Mesendoderm (in vitro differentiated cells): ENCODE results near the gene DOK6.

Experiments used
- DNase-seq: peaks from one replicate; pipeline ENCODE4 v3.0.0; 2013
- H2AK5ac ChIP-seq: 2 replicates; pipeline ENCODE4 v1.6.1; 2013; ENCODE audit warnings: low read length, inconsistent platforms
- H2BK120ac ChIP-seq: 2 replicates; pipeline ENCODE4 v1.6.1; 2013; ENCODE audit warnings: low read depth, mild to moderate bottlenecking, low read length, moderate library complexity, mixed read lengths
- H2BK15ac ChIP-seq: replicated peaks from 2 replicates; pipeline ENCODE4 v1.6.1; 2013; ENCODE audit warnings: low read depth, mild to moderate bottlenecking, moderate library complexity
- H2BK5ac ChIP-seq: 2 replicates; pipeline ENCODE4 v1.6.1; 2013; ENCODE audit warnings: low read length, inconsistent platforms
- H3K18ac ChIP-seq: 2 replicates; pipeline ENCODE4 v1.6.1; 2013; ENCODE audit warnings: mild to moderate bottlenecking, low read length, mixed read lengths
- H3K23ac ChIP-seq: one replicate; pipeline ENCODE4 v1.6.1; 2013; ENCODE audit warnings: low read length
- H3K27ac ChIP-seq: 2 replicates; pipeline ENCODE4 v1.5.1; 2013; ENCODE audit warnings: low read depth, mild to moderate bottlenecking, inconsistent platforms, low read length, moderate library complexity
- H3K27me3 ChIP-seq: 2 replicates; pipeline ENCODE4 v1.6.1; 2013; ENCODE audit warnings: low read length, control low read depth, mild to moderate bottlenecking, inconsistent platforms; ENCODE audit not compliant: insufficient read depth, poor library complexity
- H3K36me3 ChIP-seq: 2 replicates; pipeline ENCODE4 v1.6.1; 2013; ENCODE audit warnings: low read length, inconsistent platforms; ENCODE audit not compliant: control insufficient read depth, insufficient read depth
- H3K4ac ChIP-seq: one replicate; pipeline ENCODE4 v1.6.1; 2013; ENCODE audit warnings: low read depth, mild to moderate bottlenecking, low read length, moderate library complexity
- H3K4me1 ChIP-seq: 2 replicates; pipeline ENCODE4 v1.6.1; 2013; ENCODE audit warnings: low read depth, low read length, inconsistent platforms; ENCODE audit not compliant: control insufficient read depth
- H3K4me2 ChIP-seq: 2 replicates; pipeline ENCODE4 v1.6.1; 2013; ENCODE audit warnings: low read length
- H3K4me3 ChIP-seq: 2 replicates; pipeline ENCODE4 v1.5.1; 2013; ENCODE audit warnings: mild to moderate bottlenecking, low read length
- H3K56ac ChIP-seq: one replicate; pipeline ENCODE4 v1.6.1; 2013; ENCODE audit warnings: low read length
- H3K79me1 ChIP-seq: 2 replicates; pipeline ENCODE4 v1.6.1; 2013; ENCODE audit warnings: low read length, inconsistent platforms
- H3K79me2 ChIP-seq: 2 replicates; pipeline ENCODE4 v1.6.1; 2013; ENCODE audit warnings: mild to moderate bottlenecking, low read length; ENCODE audit not compliant: control insufficient read depth, insufficient read depth
- H3K9ac ChIP-seq: 2 replicates; pipeline ENCODE4 v1.6.1; 2013; ENCODE audit warnings: low read length, inconsistent platforms
- H4K5ac ChIP-seq: one replicate; pipeline ENCODE4 v1.6.1; 2013; ENCODE audit warnings: low read length
- H4K8ac ChIP-seq: one replicate; pipeline ENCODE4 v1.6.1; 2013; ENCODE audit warnings: low read depth, mild to moderate bottlenecking, control low read depth, low read length, moderate library complexity
- WGBS: extraction: QIAGEN DNeasy Blood & Tissue Kit; methylation state at CpG from one replicate; pipeline ENCODE4 v1.1.7; 2013; ENCODE audit warnings: low lambda C conversion rate, missing lambda C conversion rate; ENCODE audit not compliant: insufficient coverage; ENCODE audit errors: extremely low coverage; 5-methylcytosine and 5-hydroxymethylcytosine counted together

DOK6 gene

GRCh38 chr18:69795791-69796190 lies 395.1 kb downstream of the DOK6 start:
- no peak overlapping the region for H3K4me3 ChIP-seq
- no peak overlapping the region for H3K4me2 ChIP-seq
- no peaks in the 10 kb centered on the region for H3K27me3 ChIP-seq
- no peak overlapping the region for H3K4ac ChIP-seq
- no peak overlapping the region for H4K8ac ChIP-seq
- H2BK120ac ChIP-seq = no peak overlapping the region
- no peaks in the 10 kb centered on the region for H3K4me1 ChIP-seq
- H3K79me2 ChIP-seq = no peaks in the 10 kb centered on the region
- no peak overlapping the region for H2BK5ac ChIP-seq
- no peak overlapping the region for H4K5ac ChIP-seq
- WGBS = no CpG with 5 or more reads among the region's 5 CpGs
- H2AK5ac ChIP-seq = no peak overlapping the region
- H3K23ac ChIP-seq = no peak overlapping the region
- H3K9ac ChIP-seq = no peak overlapping the region
- H3K79me1 ChIP-seq = no peaks in the 10 kb centered on the region
- no peaks in the 10 kb centered on the region for H3K36me3 ChIP-seq
- no peak overlapping the region for H3K56ac ChIP-seq
- peak; percentile 15 for DNase-seq
- peak overlapping the region; percentile 61 for H3K18ac ChIP-seq
- no peak overlapping the region for H2BK15ac ChIP-seq
- no peak overlapping the region for H3K27ac ChIP-seq

DNA sequence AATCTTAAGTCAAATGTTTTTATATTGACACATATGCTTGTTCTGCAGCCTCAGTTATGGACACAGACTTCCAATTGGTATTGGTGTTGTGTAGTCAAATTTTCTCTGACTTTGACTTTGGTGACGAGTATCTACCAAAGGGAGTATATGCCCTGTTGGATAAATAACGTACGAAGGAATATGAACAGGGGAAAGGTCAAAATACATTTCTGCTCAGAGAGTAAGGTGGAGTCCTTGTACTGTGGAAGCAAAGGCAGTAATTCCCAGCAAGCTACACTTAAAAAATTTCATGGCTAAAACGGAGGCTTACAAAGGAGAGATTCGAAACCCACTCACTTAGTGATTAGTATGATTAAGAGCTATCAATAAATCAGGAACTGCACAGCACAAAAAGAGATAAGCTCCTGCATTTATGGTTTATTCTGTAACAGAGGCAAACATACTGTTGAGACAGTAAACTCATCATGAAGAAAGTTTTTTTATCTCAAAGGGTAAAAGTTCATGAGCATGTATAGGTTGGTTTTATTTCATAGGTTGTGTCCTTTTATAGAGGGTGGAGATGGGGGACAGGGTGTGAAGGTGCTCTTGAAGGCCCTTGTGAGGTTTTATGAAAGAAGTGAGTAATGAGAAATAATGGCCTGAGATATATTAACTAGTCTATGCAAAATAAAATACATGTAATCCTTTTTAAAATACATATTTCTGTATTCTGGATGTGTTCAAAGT lies 404.3 kb downstream of the DOK6 start:
- H4K8ac ChIP-seq = no peak overlapping the region

GRCh38 chr18:69808399-69808798 lies 407.7 kb downstream of the DOK6 start:
- H3K4me3 ChIP-seq = no peak overlapping the region
- H3K79me1 ChIP-seq = no peaks in the 10 kb centered on the region
- WGBS = no CpG with 5 or more reads among the region's 2 CpGs

More for the DNA sequence above, 404.3 kb downstream of the DOK6 start:
- DNase-seq = no peak
- Histone ChIP-seq H3K56ac (no peak overlapping the region), H3K18ac (no peak overlapping the region), H3K27ac (no peak overlapping the region), H3K79me2 (no peaks in the 10 kb centered on the region), H3K4me3 (no peak overlapping the region), H3K4ac (no peak overlapping the region), H2BK5ac (no peak overlapping the region), H3K27me3 (no peaks in the 10 kb centered on the region), H2BK15ac (no peak overlapping the region), H4K5ac (no peak overlapping the region), H3K36me3 (no peaks in the 10 kb centered on the region), H3K79me1 (no peaks in the 10 kb centered on the region), H2BK120ac (no peak overlapping the region), H3K4me1 (no peaks in the 10 kb centered on the region), H2AK5ac (no peak overlapping the region), H3K4me2 (no peak overlapping the region), H3K9ac (no peak overlapping the region), H3K23ac (no peak overlapping the region)
- WGBS = no CpG with 5 or more reads among the region's 5 CpGs

GRCh38 chr18:69813559-69813958 lies 412.9 kb downstream of the DOK6 start:
- DNase-seq = no peak
- Histone ChIP-seq H2AK5ac (no peak overlapping the region), H2BK15ac (no peak overlapping the region), H3K36me3 (no peaks in the 10 kb centered on the region), H3K27ac (no peak overlapping the region), H4K8ac (no peak overlapping the region), H3K4ac (no peak overlapping the region), H3K23ac (no peak overlapping the region), H3K9ac (no peak overlapping the region), H2BK5ac (no peak overlapping the region), H3K4me3 (no peak overlapping the region), H4K5ac (no peak overlapping the region), H3K79me2 (no peaks in the 10 kb centered on the region), H3K79me1 (no peaks in the 10 kb centered on the region), H2BK120ac (no peak overlapping the region), H3K27me3 (no peaks in the 10 kb centered on the region), H3K56ac (no peak overlapping the region), H3K4me2 (no peak overlapping the region), H3K4me1 (peaks cover 1% of the 10 kb centered on the region), H3K18ac (no peak overlapping the region)
- WGBS = no CpG with 5 or more reads among the region's 1 CpG

More at GRCh38 chr18:69808399-69808798, 407.7 kb downstream of the DOK6 start:
- Histone ChIP-seq H2BK120ac (no peak overlapping the region), H3K4me1 (no peaks in the 10 kb centered on the region), H2BK5ac (no peak overlapping the region), H3K9ac (no peak overlapping the region), H3K27me3 (no peaks in the 10 kb centered on the region), H4K8ac (no peak overlapping the region), H3K27ac (no peak overlapping the region), H3K4me2 (no peak overlapping the region), H3K56ac (no peak overlapping the region), H3K36me3 (no peaks in the 10 kb centered on the region), H4K5ac (no peak overlapping the region), H3K79me2 (no peaks in the 10 kb centered on the region), H3K4ac (no peak overlapping the region), H2BK15ac (no peak overlapping the region), H2AK5ac (no peak overlapping the region), H3K18ac (no peak overlapping the region), H3K23ac (no peak overlapping the region)
- no peak for DNase-seq

- Histone ChIP-seq H3K27ac (no peak overlapping the region), H4K8ac (no peak overlapping the region), H3K4me3 (no peak overlapping the region), H3K4me1 (peaks cover 1% of the 10 kb centered on the region), H4K5ac (no peak overlapping the region), H3K36me3 (no peaks in the 10 kb centered on the region), H3K27me3 (no peaks in the 10 kb centered on the region), H2BK15ac (no peak overlapping the region), H3K4ac (no peak overlapping the region), H2BK5ac (no peak overlapping the region), H3K23ac (no peak overlapping the region), H3K9ac (no peak overlapping the region), H3K79me1 (no peaks in the 10 kb centered on the region), H3K4me2 (no peak overlapping the region), H2AK5ac (no peak overlapping the region), H3K56ac (no peak overlapping the region), H3K18ac (no peak overlapping the region), H3K79me2 (no peaks in the 10 kb centered on the region), H2BK120ac (no peak overlapping the region)
- peak; percentile 91 for DNase-seq
- no CpG with 5 or more reads among the region's 4 CpGs for WGBS
Measured at GRCh38 chr18:69814861-69815385, 414.2 kb downstream of the DOK6 start.
